A673 (cell line): Measurements from ENCODE around the gene SYNE2. TPM values are rescaled to one million over a fixed set of nuclear protein-coding genes. Genes with fewer than 3 reads are reported as not detected.

ENCODE experiments used
- BruUV-seq: library from RNA; stranded (reverse); fragments of 400-500 nt; replicated peaks from 2 replicates; lab custom pipeline; 2021; lab: Mats Ljungman, UMichigan
- CTCF ChIA-PET: fragments of 300-600 bp; sonication (Branson Sonifier 250); formaldehyde crosslinking; loops from one replicate; lab custom pipeline; 2022; ENCODE audit warnings: antibody characterized with exemption; lab: Charles Lee
- POLR2A ChIA-PET: fragments of 300-600 bp; sonication (Branson Sonifier 250); formaldehyde crosslinking; loops from one replicate; lab custom pipeline; 2022; ENCODE audit warnings: antibody characterized with exemption; ENCODE audit not compliant: low non-redundant PET; lab: Charles Lee
- DNase-seq: peaks from one replicate; pipeline ENCODE4 v3.0.0-alpha.2; 2015; ENCODE audit warnings: low spot score
- H3K27ac ChIP-seq: fragments of 200-600 bp; sonication (generic); 2 replicates; pipeline ENCODE4 v1.5.1; 2016; ENCODE audit warnings: mixed run types, low read depth, mild to moderate bottlenecking, mixed read lengths, antibody characterized with exemption, low read length; ENCODE audit not compliant: poor library complexity, severe bottlenecking
- H3K27me3 ChIP-seq: fragments of 200-600 bp; sonication (generic); replicated peaks from 2 replicates; pipeline ENCODE4 v1.6.1; 2017; ENCODE audit warnings: mixed run types, low read depth, mild to moderate bottlenecking, mixed read lengths, antibody characterized with exemption, low read length; ENCODE audit not compliant: insufficient read depth, poor library complexity
- H3K36me3 ChIP-seq: fragments of 200-600 bp; sonication (generic); 2 replicates; pipeline ENCODE4 v1.6.1; 2016; ENCODE audit warnings: mixed run types, mild to moderate bottlenecking, mixed read lengths, antibody characterized with exemption, low read length; ENCODE audit not compliant: insufficient read depth, poor library complexity, severe bottlenecking
- H3K4me1 ChIP-seq: fragments of 200-600 bp; sonication (generic); 2 replicates; pipeline ENCODE4 v1.6.1; 2017; ENCODE audit warnings: mixed run types, mild to moderate bottlenecking, mixed read lengths, antibody characterized with exemption, low read length; ENCODE audit not compliant: insufficient read depth, poor library complexity, severe bottlenecking
- H3K4me3 ChIP-seq: fragments of 200-600 bp; sonication (generic); 2 replicates; pipeline ENCODE4 v1.5.1; 2016; ENCODE audit warnings: low read depth, mixed run types, mild to moderate bottlenecking, mixed read lengths, low read length; ENCODE audit not compliant: poor library complexity, severe bottlenecking
- H3K9me3 ChIP-seq: fragments of 200-600 bp; sonication (generic); 2 replicates; pipeline ENCODE4 v1.6.1; 2016; ENCODE audit warnings: mixed run types, low read depth, mild to moderate bottlenecking, mixed read lengths, antibody characterized with exemption, low read length; ENCODE audit not compliant: poor library complexity, severe bottlenecking
- CTCF ChIP-seq: fragments of 300-800, 200-600 bp; sonication (generic); conservative IDR thresholded peaks from 2 replicates; pipeline ENCODE4 v1.5.1; 2017; ENCODE audit warnings: low read depth, mild to moderate bottlenecking, antibody characterized with exemption, low read length, moderate library complexity, mixed read lengths
- EZH2 ChIP-seq: fragments of 200-600 bp; sonication (generic); IDR thresholded peaks from 2 replicates; pipeline ENCODE4 v1.6.1; 2017; ENCODE audit warnings: borderline replicate concordance, low read depth, mild to moderate bottlenecking, mixed read lengths, antibody characterized with exemption, low read length; ENCODE audit not compliant: poor library complexity, severe bottlenecking
- intact Hi-C: fragments of 100-400 bp; cut with micrococcal nuclease; formaldehyde crosslinking; loops from one replicate; pipeline ENCODE4 v1.10.0; 2022; ENCODE audit not compliant: unreplicated experiment
- total RNA-seq: library from RNA; stranded (reverse); gene quantifications from 2 replicates; pipeline ENCODE4 v1.2.3, GENCODE V29; 2021

The SYNE2 gene
- total RNA-seq, 1 experiment from 2014 or later, result 68.2 TPM

GRCh38 chr14:63875311-63875710 lies 22.5 kb downstream of the SYNE2 start:
- Histone ChIP-seq H3K4me1 (peaks cover 18% of the 10 kb centered on the region), H3K27ac (no peak overlapping the region), H3K36me3 (no peaks in the 10 kb centered on the region), H3K4me3 (no peak overlapping the region), H3K9me3 (no peaks in the 10 kb centered on the region), H3K27me3 (no peaks in the 10 kb centered on the region)
- TF ChIP-seq EZH2, result no peak
- no peak for TF ChIP-seq CTCF
- no TSS peak for BruUV-seq
- no peak for DNase-seq
- CTCF ChIA-PET, result no interaction called here
- POLR2A ChIA-PET, result no interaction called here
- intact Hi-C loops, result no loop called here

- ChIA-PET POLR2A (no interaction called here), CTCF (no interaction called here)
- Histone ChIP-seq H3K27ac (no peak overlapping the region), H3K27me3 (no peaks in the 10 kb centered on the region), H3K9me3 (no peaks in the 10 kb centered on the region), H3K36me3 (no peaks in the 10 kb centered on the region), H3K4me3 (no peak overlapping the region), H3K4me1 (peaks cover 18% of the 10 kb centered on the region)
- DNase-seq, result no peak
- TF ChIP-seq CTCF (no peak), EZH2 (no peak)
- BruUV-seq, result no TSS peak
- intact Hi-C loops, result no loop called here
These were observed 24.7 kb downstream of the SYNE2 start for GRCh38 chr14:63877550-63877939.

GRCh38 chr14:63878052-63878451 lies 25.2 kb downstream of the SYNE2 start:
- POLR2A ChIA-PET, result interaction anchor here (0.6 kb wide), 1 partner anchor 349 kb away, joined by 4 read pairs; no protein-coding TSS in a partner anchor
- no peaks in the 10 kb centered on the region for H3K9me3 ChIP-seq
- no peak overlapping the region for H3K4me3 ChIP-seq
- intact Hi-C loops, result no loop called here
- no peak overlapping the region for H3K27ac ChIP-seq
- CTCF ChIA-PET, result no interaction called here
- no peaks in the 10 kb centered on the region for H3K27me3 ChIP-seq
- DNase-seq, result no peak
- no peak for TF ChIP-seq EZH2
- no peak for TF ChIP-seq CTCF
- H3K4me1 ChIP-seq, result peaks cover 18% of the 10 kb centered on the region
- H3K36me3 ChIP-seq, result no peaks in the 10 kb centered on the region
- BruUV-seq, result no TSS peak
